Urothelium cell line (cell line): Measurements from ENCODE around the gene CSTA.
A peak's percentile ranks its signal among the peaks of the same experiment; 100 is the strongest.
"Not testable (repeated sequence)": the region's sequence is repeated elsewhere in the genome, so short reads cannot be mapped to it uniquely, and the experiment has no call there.

Experiments used
- DNase-seq: peaks from one replicate; pipeline ENCODE4 v3.0.0; 2011; ENCODE audit warnings: low spot score, mixed read lengths
- FAIRE-seq: peaks from 2 replicates; lab custom pipeline; 2011; peaks lifted over from hg19 to GRCh38; lab: Jason Lieb, UNC

CSTA gene

DNA sequence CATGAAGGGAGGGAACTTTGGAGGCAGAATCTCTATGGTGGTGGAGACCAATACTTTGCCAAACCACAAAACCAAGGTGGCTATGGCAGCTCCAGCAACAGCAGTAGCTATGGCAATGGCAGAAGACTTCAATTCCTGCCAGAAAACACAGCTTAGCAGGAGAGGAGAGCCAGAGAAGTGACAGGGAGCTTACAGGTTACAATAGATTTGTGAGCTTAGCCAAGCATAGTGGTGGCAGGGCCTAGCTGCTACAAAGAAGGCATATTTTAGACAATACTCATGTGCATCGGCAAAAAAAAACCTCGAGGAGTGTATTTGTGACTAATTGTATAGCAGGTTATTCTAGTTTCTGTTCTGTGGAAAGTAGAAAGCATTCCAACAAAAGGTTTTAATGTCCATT, 6.4 kb upstream of the CSTA start:
- FAIRE-seq (no peak), DNase-seq (no peak)

DNA sequence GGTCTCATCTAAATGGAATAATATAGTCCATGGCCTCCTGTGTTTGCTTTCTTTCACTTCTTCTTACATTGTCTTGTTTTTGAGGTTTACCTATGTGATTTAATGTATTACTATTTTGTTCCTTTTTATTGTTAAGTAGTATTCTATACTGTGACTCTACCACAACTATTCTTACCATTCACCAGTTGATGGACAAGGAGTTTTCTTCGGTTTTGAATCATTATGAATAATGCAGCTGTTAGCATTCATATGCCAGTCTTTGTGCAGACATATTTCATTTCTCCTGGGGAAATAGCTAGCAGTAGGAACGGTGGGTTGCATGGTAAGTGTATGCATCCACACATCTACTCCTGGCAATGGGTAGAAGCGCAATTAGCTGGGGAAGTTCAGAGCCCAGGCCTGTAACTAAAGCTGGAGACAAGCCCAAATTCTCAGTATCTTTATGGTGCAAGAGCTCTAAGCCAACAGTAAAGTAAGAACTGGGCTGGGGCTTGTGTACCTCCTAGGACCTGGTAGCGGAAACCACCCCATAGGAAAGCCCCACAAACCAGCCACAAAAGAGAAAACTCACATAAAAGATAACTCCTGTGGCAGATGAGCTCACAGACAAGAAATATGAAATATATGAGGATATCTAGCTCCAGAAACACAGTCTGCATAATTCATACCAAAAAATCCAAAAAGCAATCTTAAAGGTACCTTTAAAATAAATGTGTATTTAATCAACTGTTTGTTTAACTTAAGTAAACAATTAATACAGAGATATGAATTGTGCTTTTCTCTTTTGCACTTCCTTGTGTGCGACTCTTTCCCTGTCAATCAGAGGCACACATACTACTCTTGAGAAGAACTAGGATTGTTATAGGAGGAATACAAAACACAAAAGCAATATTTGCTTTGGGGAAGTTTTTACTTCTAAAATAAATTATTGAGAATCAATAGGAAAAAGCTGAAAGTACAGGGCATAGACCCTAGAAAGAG, 2.7 kb upstream of the CSTA start:
- DNase-seq: no peak
- FAIRE-seq: peak; percentile 13

DNA sequence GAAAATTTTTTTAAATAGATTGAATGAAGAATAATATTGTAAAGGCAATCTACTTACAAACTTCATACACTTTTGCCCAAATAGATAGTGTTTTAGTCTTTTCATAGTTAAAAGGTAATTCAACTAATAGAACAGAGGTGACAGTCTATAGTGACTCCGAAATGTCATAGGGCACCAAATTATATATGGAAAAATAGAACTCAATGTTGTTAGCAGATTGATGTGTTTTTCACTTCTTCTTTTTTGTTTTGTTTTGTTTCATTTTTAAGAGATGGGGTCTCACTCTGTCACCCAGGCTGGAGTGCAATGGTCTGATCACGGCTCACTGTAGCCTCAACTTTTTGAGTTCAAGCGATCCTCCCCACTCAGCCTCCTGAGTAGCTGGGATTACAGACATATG, 721 bp downstream of the CSTA start:
- no peak for FAIRE-seq

DNA sequence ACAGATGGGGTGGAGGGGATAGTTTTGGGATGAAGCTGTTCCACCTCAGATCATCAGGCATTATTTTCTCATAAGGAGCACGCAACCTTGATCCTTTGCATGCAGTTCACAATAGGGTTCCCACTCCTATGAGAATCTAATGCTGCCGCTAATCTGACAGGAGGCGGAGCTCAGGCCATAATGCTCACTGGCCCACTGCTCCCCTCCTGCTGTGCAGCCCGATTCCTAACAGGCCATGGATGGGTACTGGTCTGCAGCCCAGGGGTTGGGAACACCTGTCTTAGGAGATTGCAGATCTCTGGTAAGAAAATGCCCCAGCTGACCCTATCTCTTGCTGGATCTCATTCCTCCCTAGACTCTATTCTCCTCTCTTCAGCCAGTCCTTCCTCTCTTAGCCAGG, 6.8 kb downstream of the CSTA start:
- no peak for FAIRE-seq
- DNase-seq: no peak

More for the DNA sequence above, 721 bp downstream of the CSTA start:
- no peak for DNase-seq

DNA sequence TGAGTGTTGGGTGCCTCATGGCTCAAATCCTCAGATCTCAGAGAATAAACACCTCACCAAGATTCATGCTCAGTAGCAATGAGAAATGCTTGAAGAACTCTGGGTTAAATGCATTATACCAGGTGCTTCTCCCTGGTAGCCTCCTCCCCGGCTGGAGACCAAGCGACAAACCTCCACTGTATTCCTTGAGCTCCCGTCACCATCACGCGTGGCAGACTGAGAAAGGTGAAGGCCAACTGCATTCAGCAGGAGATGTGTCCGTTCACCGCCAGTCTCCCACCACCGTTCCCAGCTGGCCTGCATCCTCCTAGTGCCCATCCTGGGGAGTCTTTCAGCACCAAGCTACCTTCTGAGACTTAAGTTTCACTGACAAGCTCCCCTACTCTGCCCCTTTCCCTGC, 7.5 kb downstream of the CSTA start:
- FAIRE-seq (no peak), DNase-seq (no peak)

DNA sequence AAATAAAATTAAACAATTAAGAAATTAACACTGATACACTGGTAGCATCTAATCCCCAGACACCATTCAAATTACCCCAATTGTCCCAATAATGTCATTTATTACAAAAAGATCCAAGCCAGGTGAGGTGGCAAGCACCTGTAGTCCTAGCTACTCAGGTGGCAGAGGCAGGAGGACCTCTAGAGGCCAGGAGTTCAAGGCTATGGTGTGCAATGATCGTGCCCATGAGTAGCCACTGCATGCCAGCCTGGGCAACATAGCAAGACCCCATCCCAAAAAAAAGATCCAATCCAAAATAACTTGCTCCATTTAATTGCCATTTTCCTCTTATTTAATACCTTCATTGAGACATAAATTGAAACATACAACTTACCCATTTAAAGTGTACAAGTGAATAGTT, 17.8 kb downstream of the CSTA start:
- DNase-seq (no peak), FAIRE-seq (no peak)

DNA sequence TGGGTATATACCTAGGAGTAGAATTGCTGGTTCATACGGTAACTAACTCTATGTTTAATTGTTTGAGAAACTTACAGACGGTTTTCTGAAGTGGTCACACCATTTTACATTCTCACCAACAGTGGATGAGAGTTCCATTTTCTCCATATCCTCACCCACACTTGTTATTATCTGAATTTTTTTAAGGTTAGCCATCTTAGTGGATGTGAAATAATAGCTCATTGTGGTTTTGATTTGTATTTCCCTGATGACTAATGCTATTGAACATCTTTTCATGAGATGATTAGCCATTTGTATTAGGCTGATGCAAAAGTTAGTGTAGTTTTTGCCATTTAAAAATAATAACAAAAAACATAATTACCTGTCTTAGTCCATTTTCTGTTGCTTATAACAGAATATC, 18.6 kb downstream of the CSTA start:
- DNase-seq (no peak), FAIRE-seq (no peak)

DNA sequence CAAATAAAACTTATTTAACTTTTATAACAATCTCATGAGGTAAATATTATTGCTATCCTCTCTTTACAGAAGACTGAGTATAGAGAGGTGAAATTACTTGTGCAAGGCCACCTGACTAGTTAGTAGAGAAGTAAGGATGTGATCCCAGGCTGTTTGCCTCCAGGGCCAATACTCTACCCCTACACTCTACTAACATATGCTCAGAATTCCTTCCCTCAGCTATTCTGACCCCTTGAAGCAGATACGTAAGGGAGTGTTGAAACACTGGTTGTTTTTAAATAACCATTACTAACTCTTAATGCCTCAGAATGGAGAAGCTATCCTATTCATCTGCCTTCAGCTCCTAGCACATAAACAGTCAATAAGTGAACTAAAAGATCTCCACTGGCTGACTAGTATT, 24.1 kb downstream of the CSTA start:
- FAIRE-seq (no peak), DNase-seq (no peak)

DNA sequence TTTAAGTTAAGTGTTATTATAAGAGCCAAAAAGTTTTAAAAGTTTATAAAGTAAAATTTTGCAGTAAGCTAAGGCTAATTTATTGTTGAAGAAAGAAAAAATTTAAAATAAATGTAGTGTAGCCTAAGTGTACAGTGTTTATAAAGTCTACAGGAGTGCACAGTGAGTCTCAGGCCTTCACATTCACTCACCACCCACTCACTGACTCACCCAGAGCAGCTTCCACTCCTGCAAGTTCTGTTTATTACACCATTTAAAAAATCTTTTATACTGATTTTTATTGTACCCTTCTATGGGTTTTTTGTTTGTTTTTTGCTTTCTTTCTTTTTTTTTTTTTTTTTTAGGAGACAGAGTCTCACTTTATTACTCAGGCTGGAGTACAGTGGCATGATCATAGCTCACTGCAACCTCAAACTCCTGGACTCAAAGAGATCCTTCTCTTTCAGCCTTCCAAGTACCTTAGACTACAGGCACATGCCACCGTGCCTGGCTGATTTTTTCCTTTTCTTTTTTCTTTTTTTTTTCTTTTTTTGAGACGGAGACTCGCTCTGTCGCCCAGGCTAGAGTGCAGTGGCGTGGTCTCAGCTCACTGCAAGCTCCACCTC, 25.9 kb downstream of the CSTA start:
- FAIRE-seq (no peak), DNase-seq (no peak)

DNA sequence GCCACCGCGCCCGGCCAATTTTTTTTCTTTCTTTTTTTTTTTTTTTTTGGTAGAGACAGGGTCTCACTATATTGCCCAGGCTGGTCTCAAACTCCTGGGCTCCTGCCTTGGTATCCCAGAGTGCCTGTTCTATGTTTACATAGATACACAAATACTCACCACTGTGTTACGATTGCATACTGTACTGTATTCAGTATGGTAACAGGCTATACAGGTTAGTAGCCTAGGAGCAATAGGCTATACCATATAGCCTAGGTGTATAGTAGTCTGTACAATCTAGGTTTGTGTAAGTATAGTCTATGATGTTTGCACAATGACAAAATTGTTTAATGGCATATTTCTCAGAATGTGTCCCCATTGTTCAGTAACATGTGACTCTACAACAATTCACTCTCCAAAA, 26.6 kb downstream of the CSTA start:
- no peak for DNase-seq
- no peak for FAIRE-seq

DNA sequence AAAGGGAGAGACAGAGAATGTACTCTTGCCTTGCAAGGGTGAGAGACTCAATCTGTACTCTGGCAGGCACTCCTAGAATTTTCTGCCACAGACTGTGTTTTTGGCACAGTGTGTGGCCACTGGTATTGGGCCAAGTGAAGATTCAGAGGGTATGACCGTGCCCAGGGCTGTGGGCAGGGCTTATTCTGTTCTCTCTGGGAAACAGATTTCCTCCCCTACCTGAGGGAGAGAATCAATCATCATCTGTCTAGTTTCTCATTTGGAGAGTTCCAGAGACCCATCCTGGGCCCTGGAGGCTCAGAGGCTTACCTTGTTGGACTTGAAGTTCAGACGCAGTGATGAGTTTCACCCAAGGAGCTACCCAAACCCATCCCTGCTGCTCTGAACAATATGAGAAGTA, 28.2 kb downstream of the CSTA start:
- no peak for FAIRE-seq
- no peak for DNase-seq

DNA sequence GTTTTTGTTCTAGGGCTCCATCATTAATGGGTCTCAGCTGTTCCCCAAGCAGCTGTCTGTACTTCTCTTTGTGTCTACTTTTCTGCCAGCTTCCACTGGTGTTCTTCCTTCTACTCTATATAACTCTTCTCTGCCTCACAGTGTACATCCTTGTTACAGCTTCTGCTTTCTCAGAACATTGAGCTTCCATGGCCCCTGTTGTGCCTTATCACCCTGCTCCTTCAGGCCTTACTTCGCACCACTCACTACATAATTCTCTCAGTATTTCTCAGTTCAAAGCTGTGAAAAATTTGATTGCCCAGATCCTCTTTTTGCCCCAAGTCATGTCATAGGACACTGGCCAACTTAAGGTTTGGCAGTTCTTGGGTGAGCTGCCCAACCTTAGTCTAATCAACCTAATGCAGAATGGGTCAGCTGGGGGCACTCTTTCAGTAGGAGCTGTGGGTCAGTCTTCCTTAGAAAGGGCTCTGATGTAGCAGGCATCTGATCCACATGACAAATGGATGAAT, 28.9 kb downstream of the CSTA start:
- no peak for DNase-seq
- FAIRE-seq: no peak

DNA sequence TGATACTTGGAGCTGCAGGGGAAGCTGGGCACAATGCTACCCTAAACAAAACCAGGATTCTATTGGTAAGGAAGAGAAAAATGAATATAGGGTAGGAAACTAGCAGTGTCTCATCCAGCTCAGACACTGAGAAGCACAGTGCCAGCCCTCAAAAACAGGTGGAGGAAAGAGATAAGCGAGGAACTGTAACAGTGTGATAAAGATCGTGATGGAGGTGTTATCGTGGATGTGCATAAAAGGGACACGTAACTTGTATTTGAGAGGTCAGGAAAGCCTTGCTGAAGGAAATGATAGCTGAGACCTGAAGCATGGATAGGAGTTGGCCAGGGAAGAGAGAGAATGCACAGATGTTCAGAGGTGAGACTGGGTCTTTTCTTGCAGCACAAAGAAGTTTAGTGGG, 30.6 kb downstream of the CSTA start:
- FAIRE-seq: no peak
- no peak for DNase-seq

DNA sequence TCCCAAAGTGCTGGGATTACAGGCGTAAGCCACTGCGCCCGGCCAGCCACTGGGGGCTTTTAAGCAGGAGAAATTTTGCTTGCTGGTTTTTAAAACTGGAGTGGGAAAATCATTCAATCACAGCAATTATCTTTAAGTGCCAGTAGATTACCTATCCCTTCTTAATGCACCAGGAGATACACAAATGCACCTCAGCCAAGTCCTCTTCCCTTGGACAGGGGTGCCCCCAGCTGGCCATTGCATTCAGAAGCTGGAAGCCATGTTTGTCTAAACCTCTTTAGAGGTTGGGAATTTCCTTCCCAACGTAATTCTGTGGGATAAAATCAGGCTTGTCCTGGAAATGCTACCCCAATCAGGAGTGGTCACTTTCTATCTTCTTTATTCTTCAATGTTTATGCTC, 31.4 kb downstream of the CSTA start:
- DNase-seq: peak; percentile 14
- no peak for FAIRE-seq

DNA sequence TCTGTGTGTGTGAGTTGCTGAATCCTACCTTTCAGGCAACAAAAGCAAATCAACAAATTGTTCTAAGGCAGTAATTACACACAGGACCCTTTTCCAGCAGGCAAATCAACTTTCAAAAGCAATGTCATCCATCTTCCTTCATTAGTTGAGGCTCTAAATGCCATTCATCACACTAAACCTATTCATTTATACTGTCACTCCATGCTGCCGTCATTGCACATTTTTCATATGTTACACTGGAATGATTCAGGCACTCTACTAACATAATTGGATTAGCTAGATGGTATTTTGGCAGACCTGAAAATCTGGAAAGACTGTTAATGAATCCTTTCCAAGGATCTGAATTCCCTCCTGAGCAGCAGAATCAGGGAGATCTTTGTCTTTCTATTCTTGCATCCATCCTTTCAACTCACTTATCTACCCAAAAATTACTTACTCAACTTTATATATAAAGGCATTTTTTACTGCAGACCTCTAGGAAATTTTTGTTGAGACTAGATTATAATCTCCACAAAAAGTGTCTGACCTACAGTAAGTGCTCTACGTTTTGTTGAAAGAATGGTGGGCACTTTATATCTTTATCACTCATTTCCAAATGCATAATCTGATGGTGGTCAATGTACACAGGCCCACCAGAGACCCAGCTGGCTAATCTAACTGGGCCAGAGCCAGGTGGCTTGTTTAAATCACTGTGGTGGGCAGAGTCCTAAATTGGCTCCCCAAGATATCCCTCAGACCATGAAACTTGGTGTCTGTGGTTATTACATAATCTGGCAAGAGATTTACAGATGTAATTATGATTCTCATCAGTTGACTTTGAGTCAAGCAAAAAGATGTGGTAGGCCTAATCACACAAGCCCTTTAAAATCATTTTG, 33.0 kb downstream of the CSTA start:
- no peak for FAIRE-seq

DNA sequence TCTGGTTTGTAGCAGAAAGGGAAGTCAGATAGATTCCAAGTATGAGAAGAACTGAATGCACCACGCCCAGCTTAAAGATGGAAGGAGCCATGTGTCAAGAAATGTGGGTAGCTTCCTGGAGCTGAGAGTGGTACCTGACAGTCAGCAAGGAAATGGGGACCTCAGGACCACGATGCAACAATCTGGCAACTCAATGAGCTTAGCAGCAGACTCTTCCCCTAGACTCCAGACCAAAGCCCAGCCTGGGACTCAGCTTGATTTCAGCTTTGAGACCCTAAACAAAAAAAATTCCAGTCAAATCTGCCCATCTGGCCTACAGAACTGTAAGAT, 33.6 kb downstream of the CSTA start:
- DNase-seq: no peak
- FAIRE-seq: no peak

More for the DNA sequence above, 33.0 kb downstream of the CSTA start:
- no peak for DNase-seq

DNA sequence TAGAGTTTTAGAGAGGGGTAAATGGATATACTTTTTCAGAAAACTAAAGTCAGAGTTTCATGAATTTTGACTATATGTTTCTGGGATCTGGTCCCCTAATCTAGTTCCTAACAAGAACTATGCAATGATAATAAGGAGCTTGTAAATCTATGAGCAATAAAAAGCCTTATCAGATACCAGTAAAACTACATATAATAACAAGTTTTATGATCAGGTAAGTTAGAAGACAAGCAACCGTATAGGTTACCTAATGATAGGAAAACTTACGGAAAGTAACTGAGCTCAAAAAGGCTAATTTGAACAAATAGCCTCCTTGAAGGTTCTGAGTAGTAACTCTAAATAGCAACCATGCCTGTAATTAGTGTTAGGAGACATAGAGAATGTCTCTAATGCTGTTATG, 37.0 kb downstream of the CSTA start:
- FAIRE-seq (no peak), DNase-seq (no peak)

DNA sequence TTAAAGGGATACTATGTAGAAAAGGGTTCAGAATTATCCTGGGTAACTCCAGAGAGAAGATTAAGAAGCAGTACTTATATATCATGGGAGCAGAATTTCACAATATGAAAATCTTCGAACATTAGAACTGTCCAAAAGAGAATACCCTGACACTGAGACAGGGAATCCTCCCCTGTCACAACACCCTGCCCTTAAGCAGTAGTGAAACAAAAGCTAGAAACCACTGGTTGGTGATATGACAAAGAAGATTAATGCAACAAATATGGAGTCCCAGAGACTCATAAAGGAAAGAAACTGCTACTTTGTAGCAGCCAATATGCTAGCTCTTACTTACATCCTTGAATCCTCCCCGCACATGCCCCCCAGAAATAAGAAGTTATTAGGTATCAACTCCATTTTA, 39.4 kb downstream of the CSTA start:
- FAIRE-seq: no peak

DNA sequence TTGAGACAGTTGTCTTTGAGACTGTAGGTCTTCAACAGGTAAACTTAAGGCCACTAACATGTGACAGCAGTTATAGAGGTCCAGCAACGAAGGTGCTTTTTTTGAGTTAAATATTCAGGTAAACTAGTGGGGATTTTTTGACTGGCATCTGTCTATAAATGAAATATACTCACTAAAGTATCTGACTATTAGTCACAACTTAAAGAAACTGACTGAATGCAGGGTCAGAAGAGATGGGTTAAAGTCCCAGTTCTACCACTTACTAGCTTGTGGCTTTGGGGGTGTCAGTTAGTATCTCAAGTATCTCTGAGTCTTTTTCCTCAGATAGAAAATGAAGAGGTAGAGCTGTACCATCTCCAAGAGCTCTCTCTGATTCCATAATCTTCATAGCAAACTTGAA, 40.0 kb downstream of the CSTA start:
- no peak for DNase-seq
- no peak for FAIRE-seq

More for the DNA sequence above, 39.4 kb downstream of the CSTA start:
- no peak for DNase-seq

DNA sequence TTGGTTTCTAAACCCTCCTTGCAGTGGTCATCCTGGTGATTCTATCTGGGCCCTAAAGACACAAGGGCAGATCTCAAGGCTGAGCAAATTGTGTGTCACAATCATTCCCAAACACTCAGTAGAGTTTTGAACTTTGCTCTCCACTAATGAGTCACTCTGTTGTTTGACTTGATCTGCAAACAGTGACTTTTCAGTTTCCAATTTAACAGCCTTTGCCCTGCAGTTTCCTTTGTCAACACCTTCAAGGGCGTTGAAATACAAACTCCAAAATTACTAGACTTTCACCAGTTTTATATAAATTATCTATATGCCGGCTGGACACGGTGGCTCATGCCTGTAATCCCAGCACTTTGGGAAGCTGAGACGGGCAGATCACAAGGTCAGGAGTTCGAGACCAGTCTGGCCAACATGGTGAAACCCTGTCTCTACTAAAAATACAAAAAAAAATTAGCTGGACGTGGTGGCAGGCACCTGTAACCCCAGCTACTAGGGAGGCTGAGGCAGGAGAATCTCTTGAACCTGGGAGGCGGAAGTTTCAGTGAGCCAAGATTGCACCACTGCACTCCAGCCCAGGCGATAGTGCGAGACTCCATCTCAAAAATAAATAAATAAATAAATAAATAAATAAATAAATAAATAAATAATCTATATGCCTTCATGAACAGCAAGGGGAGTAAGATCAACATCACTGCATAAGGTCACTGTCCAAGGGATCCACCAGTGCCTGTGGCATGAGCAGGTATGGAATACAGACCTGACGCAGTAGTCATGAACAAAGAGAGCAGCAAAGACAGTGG, 40.7 kb downstream of the CSTA start:
- DNase-seq, FAIRE-seq: not testable (repeated sequence)

DNA sequence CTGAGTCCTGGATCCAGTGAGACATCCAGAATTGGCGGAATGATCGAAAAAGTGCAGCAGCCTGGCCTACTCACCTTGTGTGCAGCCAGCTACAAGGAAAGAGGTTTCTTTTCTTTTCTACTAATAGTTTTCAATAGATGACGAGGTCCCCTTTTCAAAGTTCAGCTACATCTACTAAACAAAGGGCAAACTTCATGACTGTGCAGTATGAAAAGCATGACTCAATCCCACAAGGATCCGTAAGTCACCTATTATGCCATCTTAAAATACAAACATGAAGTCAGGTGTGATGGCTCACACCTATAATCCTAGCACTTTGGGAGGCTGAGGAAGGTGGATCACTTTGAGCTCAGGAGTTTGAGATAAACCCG, 41.3 kb downstream of the CSTA start:
- DNase-seq (no peak), FAIRE-seq (no peak)
